ENCODE results near the gene GPR37L1.
"Not testable (repeated sequence)": the region's sequence is repeated elsewhere in the genome, so short reads cannot be mapped to it uniquely, and the experiment has no call there.

GPR37L1 gene

GRCh38 chr1:202144402-202145067, 21.8 kb downstream of the GPR37L1 start, which contains the start of gene ARL8A:
TSS of gene ARL8A (minus strand) at chr1:202144737. CDS start at chr1:202144572, 165 bp downstream.
- H3K4me3 ChIP-seq (replicated peaks; ENCODE audit: low read depth, low read length) = peak within 1 kb of the TSS; percentile 83
- no peak for DNase-seq (ENCODE audit: extremely low read depth, low read depth)
- TF ChIP-seq CTCF (IDR thresholded peaks at IDR 0.05; ENCODE audit: low read depth, low read length, missing control alignments) = no peak

GRCh38 chr1:202145068-202145743, 22.5 kb downstream of the GPR37L1 start:
- H3K4me3 ChIP-seq (replicated peaks; ENCODE audit: low read depth, low read length) = peak overlapping the region; percentile 83
- no peak for TF ChIP-seq CTCF (IDR thresholded peaks at IDR 0.05; ENCODE audit: low read depth, low read length, missing control alignments)
- no peak for DNase-seq (ENCODE audit: extremely low read depth, low read depth)

GRCh38 chr1:202145744-202146140, 23.0 kb downstream of the GPR37L1 start:
- DNase-seq (ENCODE audit: extremely low read depth, low read depth); H3K4me3 ChIP-seq (replicated peaks; ENCODE audit: low read depth, low read length): not testable (repeated sequence)

- no peak overlapping the region for H3K4me3 ChIP-seq (replicated peaks; ENCODE audit: low read depth, low read length)
- TF ChIP-seq CTCF (IDR thresholded peaks at IDR 0.05; ENCODE audit: low read depth, low read length, missing control alignments) = no peak
- no peak for DNase-seq (ENCODE audit: extremely low read depth, low read depth)
Observed at GRCh38 chr1:202146279-202146678, 23.6 kb downstream of the GPR37L1 start.

GRCh38 chr1:202146993-202147392, 24.3 kb downstream of the GPR37L1 start:
- TF ChIP-seq CTCF (IDR thresholded peaks at IDR 0.05; ENCODE audit: low read depth, low read length, missing control alignments) = no peak
- no peak overlapping the region for H3K4me3 ChIP-seq (replicated peaks; ENCODE audit: low read depth, low read length)
- DNase-seq (ENCODE audit: extremely low read depth, low read depth) = no peak

GRCh38 chr1:202148391-202148790, 25.7 kb downstream of the GPR37L1 start:
- DNase-seq (ENCODE audit: extremely low read depth, low read depth) = no peak
- H3K4me3 ChIP-seq (replicated peaks; ENCODE audit: low read depth, low read length) = no peak overlapping the region
- TF ChIP-seq CTCF (IDR thresholded peaks at IDR 0.05; ENCODE audit: low read depth, low read length, missing control alignments) = no peak

GRCh38 chr1:202149566-202149965, 26.8 kb downstream of the GPR37L1 start:
- TF ChIP-seq CTCF (IDR thresholded peaks at IDR 0.05; ENCODE audit: low read depth, low read length, missing control alignments) = no peak
- no peak overlapping the region for H3K4me3 ChIP-seq (replicated peaks; ENCODE audit: low read depth, low read length)
- no peak for DNase-seq (ENCODE audit: extremely low read depth, low read depth)

Measured in HFF-Myc (cell line).